Measurements from ENCODE around the gene RBMS2. TPM values are rescaled to one million over a fixed set of nuclear protein-coding genes. Genes with fewer than 3 reads are reported as not detected.

RBMS2 gene
- total RNA-seq, 1 experiment from 2014 or later: 40.8 TPM

GRCh38 chr12:56632701-56633467, 111.3 kb downstream of the RBMS2 start:
- Histone ChIP-seq H3K4me2 (ENCODE audit: low read length) (peak overlapping the region; percentile 98), H3K9ac (ENCODE audit: low read length) (peak overlapping the region; percentile 79), H3K27ac (ENCODE audit: low read depth, low read length) (peak overlapping the region; percentile 35; the same call in 1 of the 2 replicates), H3K9me2 (ENCODE audit: insufficient read depth) (no peaks in the 10 kb centered on the region), H3K4me1 (ENCODE audit: control insufficient read depth in 1 of 2, insufficient read depth in 2 of 2, low read length in 2 of 2) (peaks cover 40 to 75% of the 10 kb centered on the region in 2 experiments), H4K20me1 (ENCODE audit: insufficient read depth) (no peaks in the 10 kb centered on the region), H2AFZ (ENCODE audit: low read depth, low read length, poor library complexity, severe bottlenecking) (no peak overlapping the region), H3K4me3 (replicated peaks in 1 of 2; ENCODE audit: low read depth in 1 of 2, low read length in 2 of 2) (peak overlapping the region; percentile 42 to 93; a peak in 3 of 4 replicates), H3K9me3 (ENCODE audit: control insufficient read depth in 1 of 2, insufficient read depth in 1 of 2, low read depth in 1 of 2, low read length in 2 of 2) (no peaks in the 10 kb centered on the region), H3K79me2 (ENCODE audit: insufficient read depth, low read length) (peaks cover 58% of the 10 kb centered on the region), H3K27me3 (ENCODE audit: insufficient read depth, low read length) (no peaks in the 10 kb centered on the region), H3K36me3 (ENCODE audit: control insufficient read depth in 1 of 2, insufficient read depth in 2 of 2, low read length in 2 of 2) (peaks cover 2 to 4% of the 10 kb centered on the region in 2 experiments)
- ATAC-seq (no peak), DNase-seq (ENCODE audit: low read depth, low spot score) (no peak)
- intact Hi-C loops (cut with micrococcal nuclease): no loop called here
- TF ChIP-seq EZH2phosphoT487 (IDR thresholded peaks at IDR 0.05; ENCODE audit: borderline replicate concordance): no peak
- no peak for TF ChIP-seq POLR2AphosphoS5 (IDR thresholded peaks at IDR 0.05; ENCODE audit: low read depth, low read length)
- POLR2A ChIA-PET: no interaction called here
- RAD21 ChIA-PET (ENCODE audit: low non-redundant PET in 1 of 2, low total read pairs in 2 of 2, uncharacterized antibody in 2 of 2, unreplicated experiment in 2 of 2): no interaction called here
- CTCF ChIA-PET: interaction anchor here (1.1 kb wide), 1 partner anchor 39 kb away, joined by 3 read pairs; no protein-coding TSS in a partner anchor
- no TSS peak for BruUV-seq (replicated peaks)

GRCh38 chr12:56633468-56634241, 112.0 kb downstream of the RBMS2 start:
- TSS peak; percentile 5 for BruUV-seq (replicated peaks)
- ChIA-PET CTCF (interaction anchor here (0.7 to 3.6 kb wide), 3 partner anchors 40 to 242 kb away, joined by 3 to 34 read pairs (median 3); no protein-coding TSS in a partner anchor), RAD21 (ENCODE audit: low non-redundant PET in 1 of 2, low total read pairs in 2 of 2, uncharacterized antibody in 2 of 2, unreplicated experiment in 2 of 2) (interaction anchor here in 1 of 2 experiments (0.6 kb wide), 1 partner anchor 116 kb away, joined by 3 read pairs; no protein-coding TSS in a partner anchor), POLR2A (interaction anchor here (0.8 to 1.5 kb wide), 3 partner anchors 55 to 274 kb away, joined by 3 to 4 read pairs (median 3); partner anchors contain the start of genes RBMS2 and STAT2)
- TF ChIP-seq CEBPB (IDR thresholded peaks at IDR 0.05; ENCODE audit: low read depth): no peak
- no peak for TF ChIP-seq SP1 (IDR thresholded peaks at IDR 0.05; ENCODE audit: low read depth)
- peak overlapping the region; percentile 98 for H3K4me2 ChIP-seq (ENCODE audit: low read length)
- H2AFZ ChIP-seq (ENCODE audit: low read depth, low read length, poor library complexity, severe bottlenecking): no peak overlapping the region
- no peak for ATAC-seq
- H3K27me3 ChIP-seq (ENCODE audit: insufficient read depth, low read length): no peaks in the 10 kb centered on the region
- peaks cover 50% of the 10 kb centered on the region for H3K79me2 ChIP-seq (ENCODE audit: insufficient read depth, low read length)
- peak overlapping the region; percentile 79 for H3K9ac ChIP-seq (ENCODE audit: low read length)
- H3K27ac ChIP-seq (ENCODE audit: low read depth, low read length): peak overlapping the region; percentile 88
- H4K20me1 ChIP-seq (ENCODE audit: insufficient read depth): no peaks in the 10 kb centered on the region
- intact Hi-C loops (cut with micrococcal nuclease): no loop called here
- peaks cover 8 to 11% of the 10 kb centered on the region in 2 experiments for H3K36me3 ChIP-seq (ENCODE audit: control insufficient read depth in 1 of 2, insufficient read depth in 2 of 2, low read length in 2 of 2)
- H3K4me3 ChIP-seq (replicated peaks in 1 of 2; ENCODE audit: low read depth in 1 of 2, low read length in 2 of 2): peak overlapping the region; percentile 80 to 93
- no peak for DNase-seq (ENCODE audit: low read depth, low spot score)
- peaks cover 44 to 75% of the 10 kb centered on the region in 2 experiments for H3K4me1 ChIP-seq (ENCODE audit: control insufficient read depth in 1 of 2, insufficient read depth in 2 of 2, low read length in 2 of 2)
- H3K9me2 ChIP-seq (ENCODE audit: insufficient read depth): no peaks in the 10 kb centered on the region
- no peaks in the 10 kb centered on the region for H3K9me3 ChIP-seq (ENCODE audit: control insufficient read depth in 1 of 2, insufficient read depth in 1 of 2, low read depth in 1 of 2, low read length in 2 of 2)
